Glutamatergic neuron (in vitro differentiated cells): Measurements from ENCODE around the gene GPC6. TPM values are rescaled to one million over a fixed set of nuclear protein-coding genes. Genes with fewer than 3 reads are reported as not detected.

Experiments used
- DNase-seq: peaks from one replicate; pipeline ENCODE4 v3.0.0; 2022
- H3K27ac Mint-ChIP-seq: one replicate; pipeline ENCODE4 v1.8.0; 2020; ENCODE audit warnings: mild to moderate bottlenecking, mixed read lengths, inconsistent platforms; ENCODE audit not compliant: unreplicated experiment
- H3K27me3 Mint-ChIP-seq: one replicate; pipeline ENCODE4 v1.8.0; 2020; ENCODE audit warnings: mild to moderate bottlenecking, moderate library complexity, mixed read lengths, inconsistent platforms; ENCODE audit not compliant: unreplicated experiment
- H3K36me3 Mint-ChIP-seq: one replicate; pipeline ENCODE4 v1.8.0; 2020; ENCODE audit warnings: mild to moderate bottlenecking, mixed read lengths, inconsistent platforms; ENCODE audit not compliant: unreplicated experiment
- H3K4me1 Mint-ChIP-seq: one replicate; pipeline ENCODE4 v1.8.0; 2020; ENCODE audit warnings: mild to moderate bottlenecking, low read depth, mixed read lengths, inconsistent platforms; ENCODE audit not compliant: unreplicated experiment
- H3K4me3 Mint-ChIP-seq: one replicate; pipeline ENCODE4 v1.8.0; 2020; ENCODE audit warnings: mild to moderate bottlenecking, mixed read lengths, inconsistent platforms; ENCODE audit not compliant: unreplicated experiment
- H3K9me3 Mint-ChIP-seq: one replicate; pipeline ENCODE4 v1.8.0; 2020; ENCODE audit warnings: mild to moderate bottlenecking, moderate library complexity, mixed read lengths, inconsistent platforms; ENCODE audit not compliant: unreplicated experiment
- CTCF ChIP-seq: fragments of 200-600 bp; sonication (generic); IDR thresholded peaks from one replicate; pipeline ENCODE4 v1.5.0; 2021; ENCODE audit not compliant: partially characterized antibody, unreplicated experiment
- total RNA-seq: library from RNA; stranded (reverse); fragmentation: NEBNext Ultra II Directional; extraction: Animal tissue kit (Norgen Biotek cat#: 25700); gene quantifications from one replicate; pipeline ENCODE4 v1.2.1, GENCODE V29; 2021; ENCODE audit not compliant: unreplicated experiment

GPC6 gene
- total RNA-seq, 1 donor from 2014 or later, result 11.8 TPM

GRCh38 chr13:94122300-94122915 lies 895.8 kb downstream of the GPC6 start:
- H3K27me3 Mint-ChIP-seq, result no peaks in the 10 kb centered on the region
- peaks cover 1% of the 10 kb centered on the region for H3K4me1 Mint-ChIP-seq
- no peaks in the 10 kb centered on the region for H3K9me3 Mint-ChIP-seq
- H3K4me3 Mint-ChIP-seq, result no peak overlapping the region
- no peak for DNase-seq
- no peak overlapping the region for H3K27ac Mint-ChIP-seq
- no peaks in the 10 kb centered on the region for H3K36me3 Mint-ChIP-seq
- no peak for TF ChIP-seq CTCF

GRCh38 chr13:94123557-94123956 lies 897.0 kb downstream of the GPC6 start:
- DNase-seq, result no peak
- Mint-ChIP-seq H3K27me3 (no peaks in the 10 kb centered on the region), H3K4me3 (no peak overlapping the region), H3K9me3 (no peaks in the 10 kb centered on the region), H3K36me3 (no peaks in the 10 kb centered on the region), H3K4me1 (peaks cover 1% of the 10 kb centered on the region), H3K27ac (no peak overlapping the region)
- TF ChIP-seq CTCF, result no peak

GRCh38 chr13:94128430-94128829 lies 901.8 kb downstream of the GPC6 start:
- no peak overlapping the region for H3K4me3 Mint-ChIP-seq
- no peaks in the 10 kb centered on the region for H3K4me1 Mint-ChIP-seq
- no peak for TF ChIP-seq CTCF
- H3K36me3 Mint-ChIP-seq, result no peaks in the 10 kb centered on the region
- no peaks in the 10 kb centered on the region for H3K9me3 Mint-ChIP-seq
- no peaks in the 10 kb centered on the region for H3K27me3 Mint-ChIP-seq
- DNase-seq, result no peak
- H3K27ac Mint-ChIP-seq, result no peak overlapping the region

- H3K36me3 Mint-ChIP-seq, result no peaks in the 10 kb centered on the region
- H3K9me3 Mint-ChIP-seq, result no peaks in the 10 kb centered on the region
Measured at GRCh38 chr13:94129490-94129894, 902.9 kb downstream of the GPC6 start.

More at GRCh38 chr13:94129490-94129894, 902.9 kb downstream of the GPC6 start:
- H3K4me3 Mint-ChIP-seq, result no peak overlapping the region
- H3K4me1 Mint-ChIP-seq, result no peaks in the 10 kb centered on the region
- TF ChIP-seq CTCF, result no peak
- no peak overlapping the region for H3K27ac Mint-ChIP-seq
- no peaks in the 10 kb centered on the region for H3K27me3 Mint-ChIP-seq
- DNase-seq, result no peak
